Measurements from ENCODE around the gene PYGB.
"Not testable (repeated sequence)": the region's sequence is repeated elsewhere in the genome, so short reads cannot be mapped to it uniquely, and the experiment has no call there.

PYGB gene

GRCh38 chr20:25312716-25313115 lies 64.8 kb downstream of the PYGB start:
- not testable (repeated sequence) for H3K36me3 ChIP-seq (ENCODE audit: insufficient read depth, low read length)
- H3K4me1 ChIP-seq (ENCODE audit: insufficient read depth, low read length), result peaks cover 16% of the 10 kb centered on the region

GRCh38 chr20:25313593-25313992 lies 65.7 kb downstream of the PYGB start:
- H3K4me1 ChIP-seq (ENCODE audit: insufficient read depth, low read length), result peaks cover 16% of the 10 kb centered on the region

More at GRCh38 chr20:25312716-25313115, 64.8 kb downstream of the PYGB start:
- H3K9me3 ChIP-seq (ENCODE audit: control insufficient read depth, insufficient read depth, low read length); H3K9ac ChIP-seq (ENCODE audit: low read depth, low read length): not testable (repeated sequence)

GRCh38 chr20:25314497-25315417 lies 66.9 kb downstream of the PYGB start:
- no peaks in the 10 kb centered on the region for H3K36me3 ChIP-seq (ENCODE audit: insufficient read depth, low read length)
- no peaks in the 10 kb centered on the region for H3K9me3 ChIP-seq (ENCODE audit: control insufficient read depth, insufficient read depth, low read length)
- no peak overlapping the region for H3K9ac ChIP-seq (ENCODE audit: low read depth, low read length)
- peaks cover 15% of the 10 kb centered on the region for H3K4me1 ChIP-seq (ENCODE audit: insufficient read depth, low read length)

More at GRCh38 chr20:25313593-25313992, 65.7 kb downstream of the PYGB start:
- Histone ChIP-seq H3K9ac (ENCODE audit: low read depth, low read length) (no peak overlapping the region), H3K9me3 (ENCODE audit: control insufficient read depth, insufficient read depth, low read length) (no peaks in the 10 kb centered on the region), H3K36me3 (ENCODE audit: insufficient read depth, low read length) (no peaks in the 10 kb centered on the region)

- Histone ChIP-seq H3K36me3 (ENCODE audit: insufficient read depth, low read length) (no peaks in the 10 kb centered on the region), H3K9ac (ENCODE audit: low read depth, low read length) (no peak overlapping the region), H3K9me3 (ENCODE audit: control insufficient read depth, insufficient read depth, low read length) (no peaks in the 10 kb centered on the region), H3K4me1 (ENCODE audit: insufficient read depth, low read length) (peaks cover 8% of the 10 kb centered on the region)
Observed at GRCh38 chr20:25315418-25316210, 67.7 kb downstream of the PYGB start.

- H3K4me1 ChIP-seq (ENCODE audit: insufficient read depth, low read length), result no peaks in the 10 kb centered on the region
- peaks cover under 1% of the 10 kb centered on the region; the same call in 1 of the 2 replicates for H3K36me3 ChIP-seq (ENCODE audit: insufficient read depth, low read length)
- H3K9ac ChIP-seq (ENCODE audit: low read depth, low read length), result no peak overlapping the region
- no peaks in the 10 kb centered on the region for H3K9me3 ChIP-seq (ENCODE audit: control insufficient read depth, insufficient read depth, low read length)
Observed at GRCh38 chr20:25316506-25317190, 68.8 kb downstream of the PYGB start.

GRCh38 chr20:25317351-25318075 lies 69.6 kb downstream of the PYGB start:
- Histone ChIP-seq H3K9ac (ENCODE audit: low read depth, low read length) (no peak overlapping the region), H3K9me3 (ENCODE audit: control insufficient read depth, insufficient read depth, low read length) (no peaks in the 10 kb centered on the region), H3K36me3 (ENCODE audit: insufficient read depth, low read length) (peaks cover 3% of the 10 kb centered on the region), H3K4me1 (ENCODE audit: insufficient read depth, low read length) (no peaks in the 10 kb centered on the region)

GRCh38 chr20:25318471-25319240 lies 70.8 kb downstream of the PYGB start:
- no peaks in the 10 kb centered on the region for H3K9me3 ChIP-seq (ENCODE audit: control insufficient read depth, insufficient read depth, low read length)
- no peak overlapping the region for H3K9ac ChIP-seq (ENCODE audit: low read depth, low read length)
- H3K36me3 ChIP-seq (ENCODE audit: insufficient read depth, low read length), result peaks cover 3% of the 10 kb centered on the region
- H3K4me1 ChIP-seq (ENCODE audit: insufficient read depth, low read length), result no peaks in the 10 kb centered on the region

GRCh38 chr20:25319241-25320034 lies 71.6 kb downstream of the PYGB start:
- Histone ChIP-seq H3K9me3 (ENCODE audit: control insufficient read depth, insufficient read depth, low read length) (no peaks in the 10 kb centered on the region), H3K4me1 (ENCODE audit: insufficient read depth, low read length) (no peaks in the 10 kb centered on the region), H3K9ac (ENCODE audit: low read depth, low read length) (no peak overlapping the region), H3K36me3 (ENCODE audit: insufficient read depth, low read length) (peaks cover 3% of the 10 kb centered on the region)

GRCh38 chr20:25320035-25320800 lies 72.3 kb downstream of the PYGB start:
- H3K4me1 ChIP-seq (ENCODE audit: insufficient read depth, low read length), result no peaks in the 10 kb centered on the region
- H3K9ac ChIP-seq (ENCODE audit: low read depth, low read length), result no peak overlapping the region
- H3K36me3 ChIP-seq (ENCODE audit: insufficient read depth, low read length), result peaks cover 3% of the 10 kb centered on the region

GRCh38 chr20:25321262-25321831 lies 73.5 kb downstream of the PYGB start:
- Histone ChIP-seq H3K4me1 (ENCODE audit: insufficient read depth, low read length) (no peaks in the 10 kb centered on the region), H3K9me3 (ENCODE audit: control insufficient read depth, insufficient read depth, low read length) (no peaks in the 10 kb centered on the region), H3K9ac (ENCODE audit: low read depth, low read length) (no peak overlapping the region), H3K36me3 (ENCODE audit: insufficient read depth, low read length) (peaks cover 3% of the 10 kb centered on the region)

More at GRCh38 chr20:25320035-25320800, 72.3 kb downstream of the PYGB start:
- H3K9me3 ChIP-seq (ENCODE audit: control insufficient read depth, insufficient read depth, low read length), result no peaks in the 10 kb centered on the region

- Histone ChIP-seq H3K36me3 (ENCODE audit: insufficient read depth, low read length) (peaks cover 3% of the 10 kb centered on the region), H3K4me1 (ENCODE audit: insufficient read depth, low read length) (no peaks in the 10 kb centered on the region), H3K9me3 (ENCODE audit: control insufficient read depth, insufficient read depth, low read length) (no peaks in the 10 kb centered on the region), H3K9ac (ENCODE audit: low read depth, low read length) (no peak overlapping the region)
Observed at GRCh38 chr20:25321991-25322390, 74.1 kb downstream of the PYGB start.
